C4-2B (cell line): ENCODE data around the gene ACR.
"Not testable (repeated sequence)": the region's sequence is repeated elsewhere in the genome, so short reads cannot be mapped to it uniquely, and the experiment has no call there.

ENCODE experiments used
- CTCF ChIP-seq: fragments of 450-650 bp; conservative IDR thresholded peaks from 2 replicates; pipeline ENCODE4 v1.5.1; 2017; ENCODE audit warnings: mild to moderate bottlenecking
- ZFX ChIP-seq: fragments of 450-650 bp; IDR thresholded peaks from 2 replicates; pipeline ENCODE4 v1.6.1; 2017

GRCh38 chr22:50786936-50787335, 48.9 kb downstream of the ACR start:
- TF ChIP-seq CTCF, ZFX: not testable (repeated sequence)
